GM18867 (cell line): ENCODE results near the gene EFNA4.
A peak's percentile ranks its signal among the peaks of the same experiment; 100 is the strongest.

ENCODE experiments used
- ATAC-seq: cut with Tn5 transposase; IDR thresholded peaks from one replicate; pipeline ENCODE4 v1.9.1; 2021; ENCODE audit warnings: mild to moderate bottlenecking, moderate library complexity; ENCODE audit not compliant: unreplicated experiment

Gene EFNA4

GRCh38 chr1:155063550-155064110 lies at the start of gene EFNA4:
EFNA4 (plus strand) TSS chr1:155063740; CDS start chr1:155063824, 84 bp downstream.
- peak; percentile 69 for ATAC-seq

- no peak for ATAC-seq
Measured at GRCh38 chr1:155014709-155015508, 48.6 kb upstream of the EFNA4 start.

GRCh38 chr1:155015527-155016230 lies 47.9 kb upstream of the EFNA4 start:
- no peak for ATAC-seq

- ATAC-seq, result no peak
Measured at GRCh38 chr1:155016231-155016831, 47.2 kb upstream of the EFNA4 start.

GRCh38 chr1:155017041-155017945 lies 46.2 kb upstream of the EFNA4 start:
- ATAC-seq, result peak; percentile 72

GRCh38 chr1:155017946-155018316 lies 45.6 kb upstream of the EFNA4 start:
- ATAC-seq, result no peak

GRCh38 chr1:155018617-155019348 lies 44.8 kb upstream of the EFNA4 start:
- ATAC-seq, result no peak

GRCh38 chr1:155019377-155020245 lies 43.9 kb upstream of the EFNA4 start:
- ATAC-seq, result no peak

GRCh38 chr1:155022136-155022926 lies 41.2 kb upstream of the EFNA4 start:
- ATAC-seq, result no peak

GRCh38 chr1:155022927-155023236 lies 40.7 kb upstream of the EFNA4 start:
- no peak for ATAC-seq

GRCh38 chr1:155023627-155024026 lies 39.9 kb upstream of the EFNA4 start:
- no peak for ATAC-seq

GRCh38 chr1:155024315-155024714 lies 39.2 kb upstream of the EFNA4 start:
- no peak for ATAC-seq

GRCh38 chr1:155026154-155026553 lies 37.4 kb upstream of the EFNA4 start:
- ATAC-seq, result no peak

GRCh38 chr1:155026588-155026987 lies 37.0 kb upstream of the EFNA4 start:
- ATAC-seq, result no peak

GRCh38 chr1:155029513-155030242 lies 33.9 kb upstream of the EFNA4 start:
- no peak for ATAC-seq

- ATAC-seq, result no peak
Measured at GRCh38 chr1:155030243-155030795, 33.2 kb upstream of the EFNA4 start.

GRCh38 chr1:155030899-155031298 lies 32.6 kb upstream of the EFNA4 start:
- ATAC-seq, result no peak
